T-helper 1 cell treated with Interleukin-12 subunit alpha and Interleukin-12 subunit beta and Interleukin-4 antibody, amounts not matched to agents 30 ng/mL and 1 ng/mL, for 36 hours (primary cell): ENCODE measurements around the gene TWSG1. TPM values are rescaled to one million over a fixed set of nuclear protein-coding genes. Genes with fewer than 3 reads are reported as not detected.
"Not testable (repeated sequence)": the region's sequence is repeated elsewhere in the genome, so short reads cannot be mapped to it uniquely, and the experiment has no call there.

Source experiments
- intact Hi-C: fragments of 100-400 bp; cut with micrococcal nuclease; formaldehyde crosslinking; loops from one replicate; pipeline ENCODE4 v1.15.1; 2024
- total RNA-seq: library from RNA; stranded (reverse); gene quantifications from 2 replicates; pipeline ENCODE4 v1.2.3, GENCODE V29; 2022

The TWSG1 gene
- total RNA-seq, 1 donor from 2014 or later: 8.3 TPM

GRCh38 chr18:9386879-9387278 is 52.3 kb downstream of the TWSG1 start:
- intact Hi-C loops: no loop called here

- intact Hi-C loops: no loop called here
These were observed 53.3 kb downstream of the TWSG1 start for GRCh38 chr18:9387891-9388290.

- intact Hi-C loops: no loop called here
These were observed 55.1 kb downstream of the TWSG1 start for GRCh38 chr18:9389706-9390105.

GRCh38 chr18:9392726-9393125 is 58.2 kb downstream of the TWSG1 start:
- intact Hi-C loops: no loop called here

- intact Hi-C loops: no loop called here
These were observed 59.5 kb downstream of the TWSG1 start for GRCh38 chr18:9394046-9394445.

GRCh38 chr18:9400197-9400596 is 65.6 kb downstream of the TWSG1 start:
- intact Hi-C loops: no loop called here

- intact Hi-C loops: no loop called here
These were observed 66.6 kb downstream of the TWSG1 start for GRCh38 chr18:9401176-9401575.

GRCh38 chr18:9402358-9403007 is 67.9 kb downstream of the TWSG1 start:
- intact Hi-C loops: not testable (repeated sequence)

- intact Hi-C loops: no loop called here
These were observed 69.4 kb downstream of the TWSG1 start for GRCh38 chr18:9403795-9404564.

GRCh38 chr18:9404565-9405060 is 70.0 kb downstream of the TWSG1 start:
- intact Hi-C loops: no loop called here

GRCh38 chr18:9405130-9405529 is 70.6 kb downstream of the TWSG1 start:
- intact Hi-C loops: no loop called here

GRCh38 chr18:9405977-9406376 is 71.4 kb downstream of the TWSG1 start:
- intact Hi-C loops: no loop called here

- intact Hi-C loops: loop anchor here (5.0 kb wide), 1 partner anchor 607 kb away; no protein-coding TSS in a partner anchor
These were observed 75.9 kb downstream of the TWSG1 start for GRCh38 chr18:9410515-9410914.

GRCh38 chr18:9413576-9413975 is 79.0 kb downstream of the TWSG1 start:
- intact Hi-C loops: loop anchor here (5.0 kb wide), 1 partner anchor 604 kb away; no protein-coding TSS in a partner anchor

GRCh38 chr18:9416563-9417072 is 82.0 kb downstream of the TWSG1 start:
- intact Hi-C loops: no loop called here

- intact Hi-C loops: no loop called here
These were observed 82.7 kb downstream of the TWSG1 start for GRCh38 chr18:9417073-9417851.

- intact Hi-C loops: no loop called here
These were observed 83.6 kb downstream of the TWSG1 start for GRCh38 chr18:9418047-9418690.

- intact Hi-C loops: no loop called here
These were observed 85.5 kb downstream of the TWSG1 start for GRCh38 chr18:9419956-9420631.

- intact Hi-C loops: no loop called here
These were observed 86.7 kb downstream of the TWSG1 start for GRCh38 chr18:9421096-9421900.

GRCh38 chr18:9421901-9422327 is 87.3 kb downstream of the TWSG1 start:
- intact Hi-C loops: no loop called here
